DND-41 (cell line): Measurements from ENCODE around the gene UNCX.

Source experiments
- ATAC-seq: fragments of 200-7000 bp; cut with Tn5 transposase; 3 replicates; pipeline ENCODE4 v1.9.1; 2021; ENCODE audit warnings: low read depth; ENCODE audit not compliant: insufficient read depth
- DNase-seq: peaks from one replicate; pipeline ENCODE4 v3.0.0-alpha.2; 2020
- H2AFZ ChIP-seq: 2 replicates; pipeline ENCODE4 v1.6.0; 2012; ENCODE audit warnings: low read depth, low read length
- H3K27ac ChIP-seq: 2 replicates; pipeline ENCODE4 v1.5.1; 2012; ENCODE audit warnings: low read length, inconsistent platforms
- H3K27me3 ChIP-seq: fragments of 200-600 bp; sonication (generic); 2 replicates; pipeline ENCODE4 v1.6.0; 2012; ENCODE audit warnings: low read length, mild to moderate bottlenecking, inconsistent platforms; ENCODE audit not compliant: insufficient read depth, poor library complexity
- H3K36me3 ChIP-seq: 2 replicates; pipeline ENCODE4 v1.5.1; 2012; ENCODE audit warnings: low read length, inconsistent platforms; ENCODE audit not compliant: insufficient read depth
- H3K4me1 ChIP-seq: 2 replicates; pipeline ENCODE4 v1.5.1; 2012; ENCODE audit warnings: mild to moderate bottlenecking, low read length; ENCODE audit not compliant: insufficient read depth
- H3K4me2 ChIP-seq: 2 replicates; pipeline ENCODE4 v1.6.0; 2012; ENCODE audit warnings: mild to moderate bottlenecking, moderate library complexity, low read length, inconsistent platforms; ENCODE audit not compliant: insufficient read depth
- H3K4me3 ChIP-seq, 2 experiments: fragments of 200-600 bp in 1 of 2; shearing (Covaris generic) in 1 of 2; 2 replicates each; pipeline ENCODE4 v1.5.1; 2012 to 2016; ENCODE audit warnings: inconsistent platforms in 2 of 2, low read length in 2 of 2, mild to moderate bottlenecking in 2 of 2, low read depth in 1 of 2, moderate library complexity in 1 of 2
- H3K79me2 ChIP-seq: 2 replicates; pipeline ENCODE4 v1.6.0; 2012; ENCODE audit warnings: low read length, inconsistent platforms; ENCODE audit not compliant: insufficient read depth
- H3K9ac ChIP-seq: 2 replicates; pipeline ENCODE4 v1.6.0; 2012; ENCODE audit warnings: low read depth, mild to moderate bottlenecking, inconsistent platforms, low read length, moderate library complexity
- H3K9me3 ChIP-seq: 2 replicates; pipeline ENCODE4 v1.5.1; 2012; ENCODE audit warnings: low read length, moderate library complexity, mild to moderate bottlenecking, inconsistent platforms; ENCODE audit not compliant: insufficient read depth, severe bottlenecking
- H4K20me1 ChIP-seq: 2 replicates; pipeline ENCODE4 v1.6.0; 2012; ENCODE audit warnings: low read length; ENCODE audit not compliant: insufficient read depth
- CTCF ChIP-seq: IDR thresholded peaks from 2 replicates; pipeline ENCODE4 v1.5.1; 2012; ENCODE audit warnings: borderline replicate concordance, low read length, moderate library complexity, mild to moderate bottlenecking; ENCODE audit not compliant: poor library complexity, severe bottlenecking; ENCODE audit errors: extremely low read depth
- EZH2 ChIP-seq: IDR thresholded peaks from 3 replicates; pipeline ENCODE4 v1.6.1; 2012; ENCODE audit warnings: borderline replicate concordance, low read depth, mild to moderate bottlenecking, moderate library complexity, low read length, inconsistent platforms; ENCODE audit not compliant: severe bottlenecking

Gene UNCX

GRCh38 chr7:1245524-1246050, 12.9 kb downstream of the UNCX start:
- no peak overlapping the region for H3K9ac ChIP-seq
- no peaks in the 10 kb centered on the region for H3K9me3 ChIP-seq
- peaks cover 9% of the 10 kb centered on the region; the same call in 1 of the 2 replicates for H4K20me1 ChIP-seq
- no peak overlapping the region for H3K4me2 ChIP-seq
- H2AFZ ChIP-seq, result no peak overlapping the region
- no peak for TF ChIP-seq EZH2
- no peak for TF ChIP-seq CTCF
- no peaks in the 10 kb centered on the region for H3K79me2 ChIP-seq
- DNase-seq (no peak), ATAC-seq (no peak)
- no peaks in the 10 kb centered on the region for H3K36me3 ChIP-seq
- peaks cover 6% of the 10 kb centered on the region; the same call in 1 of the 2 replicates for H3K4me1 ChIP-seq
- no peak overlapping the region for H3K27ac ChIP-seq
- peaks cover 8% of the 10 kb centered on the region for H3K27me3 ChIP-seq
- no peak overlapping the region for H3K4me3 ChIP-seq

GRCh38 chr7:1246160-1246870, 13.6 kb downstream of the UNCX start:
- TF ChIP-seq EZH2 (no peak), CTCF (no peak)

GRCh38 chr7:1246871-1247526, 14.3 kb downstream of the UNCX start:
- Histone ChIP-seq H2AFZ (no peak overlapping the region), H3K4me2 (no peak overlapping the region), H3K79me2 (no peaks in the 10 kb centered on the region), H3K27ac (no peak overlapping the region), H3K9ac (no peak overlapping the region), H3K4me3 (no peak overlapping the region), H3K4me1 (peaks cover 6% of the 10 kb centered on the region; the same call in 1 of the 2 replicates), H3K36me3 (no peaks in the 10 kb centered on the region), H3K9me3 (no peaks in the 10 kb centered on the region), H3K27me3 (peaks cover 11% of the 10 kb centered on the region), H4K20me1 (peaks cover 9% of the 10 kb centered on the region; the same call in 1 of the 2 replicates)
- no peak for DNase-seq
- TF ChIP-seq EZH2, result no peak
- ATAC-seq, result no peak

More at GRCh38 chr7:1246160-1246870, 13.6 kb downstream of the UNCX start:
- peaks cover 9% of the 10 kb centered on the region; the same call in 1 of the 2 replicates for H4K20me1 ChIP-seq
- H3K27ac ChIP-seq, result no peak overlapping the region
- no peak for ATAC-seq
- H3K4me3 ChIP-seq, result no peak overlapping the region
- H3K27me3 ChIP-seq, result peaks cover 11% of the 10 kb centered on the region
- H2AFZ ChIP-seq, result no peak overlapping the region
- H3K4me2 ChIP-seq, result no peak overlapping the region
- H3K36me3 ChIP-seq, result no peaks in the 10 kb centered on the region
- DNase-seq, result no peak
- no peaks in the 10 kb centered on the region for H3K9me3 ChIP-seq
- H3K4me1 ChIP-seq, result peaks cover 6% of the 10 kb centered on the region; the same call in 1 of the 2 replicates
- no peaks in the 10 kb centered on the region for H3K79me2 ChIP-seq
- no peak overlapping the region for H3K9ac ChIP-seq
